HT-29 (cell line): Measurements from ENCODE around the gene BCAS4. TPM values are rescaled to one million over a fixed set of nuclear protein-coding genes. Genes with fewer than 3 reads are reported as not detected.
"Not testable (repeated sequence)": the region's sequence is repeated elsewhere in the genome, so short reads cannot be mapped to it uniquely, and the experiment has no call there.

Experiments
- DNase-seq: peaks from one replicate; pipeline ENCODE4 v3.0.0-alpha.2; 2015; ENCODE audit warnings: low spot score
- total RNA-seq: library from RNA; depleted of rRNA; stranded (reverse); fragments of >200 nt; shearing (Covaris generic); gene quantifications from 2 replicates; pipeline ENCODE4 v1.2.3, GENCODE V29; 2014

Gene BCAS4
- total RNA-seq, 1 experiment from 2014 or later: 14.8 TPM

- DNase-seq: peak; percentile 0
Measured at GRCh38 chr20:50771419-50772080, 23.3 kb upstream of the BCAS4 start.

- DNase-seq: no peak
Measured at GRCh38 chr20:50772420-50773185, 22.3 kb upstream of the BCAS4 start.

GRCh38 chr20:50774515-50774914 lies 20.3 kb upstream of the BCAS4 start:
- DNase-seq: no peak

- no peak for DNase-seq
Measured at GRCh38 chr20:50776122-50776817, 18.6 kb upstream of the BCAS4 start.

- DNase-seq: no peak
Measured at GRCh38 chr20:50777373-50777772, 17.5 kb upstream of the BCAS4 start.

- not testable (repeated sequence) for DNase-seq
Measured at GRCh38 chr20:50778994-50779393, 15.9 kb upstream of the BCAS4 start.

DNA sequence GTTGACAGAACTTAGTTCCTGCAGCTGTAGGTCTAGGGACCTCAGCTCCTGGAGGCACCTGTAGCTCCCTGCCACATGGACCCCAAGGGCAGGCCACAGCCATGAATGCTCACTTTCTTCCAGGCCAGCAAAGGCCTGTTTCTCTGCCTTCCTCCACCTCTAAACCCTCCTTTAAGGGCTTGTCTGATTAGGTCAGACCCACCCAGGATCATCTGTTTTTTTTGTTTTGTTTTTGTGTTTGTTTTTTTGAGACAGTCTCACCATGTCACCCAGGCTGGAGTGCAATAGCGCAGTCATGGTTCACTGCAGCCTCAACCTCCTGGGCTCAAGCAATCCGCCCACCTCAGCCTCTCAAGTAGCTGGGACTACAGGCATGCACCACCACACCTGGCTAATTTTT lies 11.5 kb upstream of the BCAS4 start:
- DNase-seq: no peak

DNA sequence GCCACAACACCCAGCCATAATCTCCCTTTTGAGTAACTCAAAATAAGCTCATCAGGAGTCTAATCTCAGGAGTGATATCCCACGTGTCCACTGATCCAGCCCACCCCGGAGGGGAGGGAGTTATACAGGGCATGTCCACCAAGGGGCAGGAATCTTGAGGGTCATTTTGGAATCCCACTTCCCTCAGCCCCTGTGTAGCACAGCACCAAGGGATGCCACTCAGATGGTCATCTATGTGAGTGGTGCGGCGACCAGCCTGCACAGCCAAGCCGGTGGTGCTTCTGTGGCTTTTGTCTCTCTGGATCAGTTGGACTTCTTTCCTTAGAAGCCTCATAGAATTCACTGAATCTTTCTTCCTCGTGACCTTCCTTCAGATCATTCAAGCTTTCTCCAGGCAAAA lies 11.0 kb upstream of the BCAS4 start:
- no peak for DNase-seq

DNA sequence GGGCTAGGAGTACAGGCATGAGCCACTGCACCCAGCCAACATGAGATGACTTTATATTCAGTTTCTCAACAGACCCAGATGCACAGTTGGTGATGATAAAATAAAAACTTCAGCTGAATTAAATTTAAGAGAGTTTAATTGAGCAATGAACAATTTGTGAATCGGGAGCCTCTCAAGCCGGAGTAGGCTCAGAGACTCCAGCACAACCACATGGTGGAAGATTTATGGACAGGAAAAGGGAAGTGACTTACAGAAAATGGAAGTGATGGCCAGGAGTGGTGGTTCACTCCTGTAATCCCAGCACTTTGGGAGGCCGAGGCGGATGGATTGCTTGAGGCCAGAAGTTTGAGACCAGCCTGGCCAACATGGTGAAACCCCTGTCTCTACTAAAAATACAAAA lies 10.4 kb upstream of the BCAS4 start:
- DNase-seq: no peak

DNA sequence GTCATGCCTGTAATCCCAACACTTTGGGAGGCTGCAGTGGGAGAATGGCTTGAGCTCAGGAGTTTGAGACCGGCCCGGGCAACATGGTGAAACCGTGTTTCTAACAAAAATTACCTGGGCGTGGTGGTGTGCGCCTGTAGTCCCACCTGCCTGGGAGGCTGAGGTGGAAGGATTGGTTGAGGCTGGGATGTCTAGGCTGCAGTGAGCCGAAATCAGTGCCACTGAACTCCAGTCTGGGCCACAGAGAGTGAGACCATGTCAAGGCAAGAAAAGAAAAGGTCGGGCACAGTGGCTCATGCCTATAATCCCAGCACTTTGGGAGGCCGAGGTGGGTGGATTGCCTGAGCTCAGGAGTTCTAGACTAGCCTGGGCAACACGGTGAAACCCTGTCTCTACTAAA lies 8.2 kb upstream of the BCAS4 start:
- no peak for DNase-seq

DNA sequence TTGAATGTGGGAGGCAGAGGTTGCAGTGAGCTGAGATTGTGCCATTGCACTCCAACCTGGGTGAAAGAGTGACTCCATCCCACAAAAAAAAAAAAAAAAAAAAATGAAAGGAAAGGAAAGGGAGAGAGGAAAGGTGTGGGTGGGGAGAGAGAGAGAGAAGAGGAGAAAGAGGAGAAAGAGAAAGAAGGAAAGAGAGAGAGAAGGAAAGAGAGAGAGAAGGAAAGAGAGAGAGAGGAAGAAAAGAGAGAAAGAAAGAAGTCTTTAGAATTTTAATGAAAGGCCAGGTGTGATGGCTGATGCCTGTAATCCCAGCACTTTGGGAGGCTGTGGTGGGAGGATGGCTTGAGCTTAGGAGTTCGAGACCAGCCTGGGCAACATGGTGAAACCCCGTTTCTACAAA lies 7.7 kb upstream of the BCAS4 start:
- DNase-seq: no peak

- peak; percentile 91 for DNase-seq
Measured at GRCh38 chr20:50788045-50788991, 6.5 kb upstream of the BCAS4 start.

- no peak for DNase-seq
Measured at GRCh38 chr20:50789968-50790650, 4.8 kb upstream of the BCAS4 start.

DNA sequence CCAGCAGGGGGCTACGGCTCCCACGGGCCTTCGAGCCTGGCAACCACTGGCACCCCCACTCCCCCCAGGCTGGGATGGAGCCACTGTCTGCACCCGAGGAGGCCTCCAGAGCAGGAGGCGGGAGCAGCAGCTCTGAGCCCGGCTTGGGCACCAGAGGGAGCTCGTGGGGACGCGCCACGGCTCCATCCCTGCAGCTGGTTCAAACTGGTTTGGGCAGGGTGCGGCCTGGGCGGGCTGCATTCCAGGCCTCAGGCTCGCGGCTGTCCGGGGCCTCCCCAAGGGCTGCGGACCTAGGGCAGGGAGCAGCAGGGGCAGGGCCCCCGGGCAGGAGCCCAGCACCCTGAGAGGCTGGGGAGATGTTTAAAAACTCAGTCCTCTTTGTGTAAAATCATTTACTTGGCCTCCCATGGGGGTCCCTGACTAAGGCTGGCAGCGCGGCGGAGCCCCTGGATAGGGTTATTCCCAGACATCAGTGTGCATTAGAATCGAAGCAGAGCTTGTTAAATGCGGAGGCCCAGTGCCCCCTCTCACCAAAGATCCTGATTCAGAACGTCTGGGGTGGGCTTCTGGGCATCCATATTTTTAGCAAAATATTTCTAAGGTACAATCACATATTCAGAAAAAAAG lies 4.1 kb upstream of the BCAS4 start:
- peak; percentile 99 for DNase-seq

- DNase-seq: no peak
Measured at GRCh38 chr20:50792708-50793574, 1.9 kb upstream of the BCAS4 start.

- DNase-seq: peak; percentile 51
Measured at GRCh38 chr20:50793575-50794016, 1.3 kb upstream of the BCAS4 start.

- DNase-seq: no peak
Measured at GRCh38 chr20:50794181-50794845, 548 bp upstream of the BCAS4 start.

- DNase-seq: no peak
Measured at GRCh38 chr20:50797142-50797541, 2.3 kb downstream of the BCAS4 start.

GRCh38 chr20:50798650-50799049 lies 3.8 kb downstream of the BCAS4 start:
- DNase-seq: no peak
